IPS DF 6.9 (cell line): ENCODE measurements around the gene JAG2.

Experiments used
- DNase-seq: peaks from one replicate; pipeline ENCODE4 v3.0.0-alpha.2; 2013; ENCODE audit warnings: low read depth, low spot score
- H3K27ac ChIP-seq: one replicate; pipeline ENCODE4 v1.5.1; 2013; ENCODE audit warnings: low read length, control low read depth
- H3K27me3 ChIP-seq: 2 replicates; pipeline ENCODE4 v1.6.1; 2013; ENCODE audit warnings: mild to moderate bottlenecking, low read length; ENCODE audit not compliant: control insufficient read depth, insufficient read depth
- H3K36me3 ChIP-seq: 2 replicates; pipeline ENCODE4 v1.6.1; 2013; ENCODE audit warnings: low read length; ENCODE audit not compliant: control insufficient read depth, insufficient read depth
- H3K4me1 ChIP-seq: 2 replicates; pipeline ENCODE4 v1.6.1; 2013; ENCODE audit warnings: low read length; ENCODE audit not compliant: control insufficient read depth, insufficient read depth
- H3K4me3 ChIP-seq: 2 replicates; pipeline ENCODE4 v1.5.1; 2013; ENCODE audit warnings: mild to moderate bottlenecking, low read length
- H3K9me3 ChIP-seq: 2 replicates; pipeline ENCODE4 v1.6.1; 2013; ENCODE audit warnings: low read length, inconsistent platforms; ENCODE audit not compliant: control insufficient read depth, insufficient read depth
- WGBS: extraction: QIAGEN DNeasy Blood & Tissue Kit; methylation state at CpG from one replicate; pipeline ENCODE4 v1.1.7; 2013; ENCODE audit warnings: mixed read lengths, missing lambda C conversion rate; ENCODE audit not compliant: insufficient read length, insufficient coverage; 5-methylcytosine and 5-hydroxymethylcytosine counted together

The JAG2 gene

DNA sequence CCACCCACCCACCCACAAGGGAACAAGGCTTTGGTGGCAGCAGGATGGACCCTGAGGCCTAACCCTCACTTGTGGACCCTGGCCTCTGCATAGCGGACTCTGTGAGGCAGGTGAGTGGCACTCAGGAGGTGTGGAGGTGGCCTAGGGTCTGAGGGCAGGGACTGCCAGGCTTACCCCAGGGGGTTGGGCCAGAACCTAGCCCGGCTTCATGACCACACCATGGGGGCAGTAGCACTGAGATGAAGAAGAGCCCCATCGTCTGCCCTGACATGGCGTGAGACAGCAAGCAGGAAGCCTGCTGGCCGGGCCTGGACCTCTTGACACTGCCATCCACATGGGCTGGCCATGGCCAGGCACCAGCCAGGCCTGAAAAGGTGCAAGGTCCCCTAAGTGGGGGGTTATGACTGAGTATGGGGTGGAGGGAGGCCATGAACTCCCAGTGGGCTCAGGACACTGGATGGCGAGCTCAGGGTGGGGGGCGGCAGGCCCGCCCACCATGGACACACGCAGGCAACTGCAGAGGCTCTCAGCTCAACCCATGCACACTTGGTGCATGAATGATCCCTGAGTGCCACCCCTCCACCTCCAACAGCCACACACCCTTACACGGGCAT lies 29.3 kb downstream of the JAG2 start:
- Histone ChIP-seq H3K36me3 (no peaks in the 10 kb centered on the region; the same call in 1 of the 2 replicates), H3K27ac (no peak overlapping the region), H3K9me3 (no peaks in the 10 kb centered on the region), H3K4me3 (no peak overlapping the region), H3K27me3 (no peaks in the 10 kb centered on the region), H3K4me1 (no peaks in the 10 kb centered on the region; the same call in 1 of the 2 replicates)
- DNase-seq: no peak
- WGBS: no CpG with 5 or more reads among the region's 10 CpGs

DNA sequence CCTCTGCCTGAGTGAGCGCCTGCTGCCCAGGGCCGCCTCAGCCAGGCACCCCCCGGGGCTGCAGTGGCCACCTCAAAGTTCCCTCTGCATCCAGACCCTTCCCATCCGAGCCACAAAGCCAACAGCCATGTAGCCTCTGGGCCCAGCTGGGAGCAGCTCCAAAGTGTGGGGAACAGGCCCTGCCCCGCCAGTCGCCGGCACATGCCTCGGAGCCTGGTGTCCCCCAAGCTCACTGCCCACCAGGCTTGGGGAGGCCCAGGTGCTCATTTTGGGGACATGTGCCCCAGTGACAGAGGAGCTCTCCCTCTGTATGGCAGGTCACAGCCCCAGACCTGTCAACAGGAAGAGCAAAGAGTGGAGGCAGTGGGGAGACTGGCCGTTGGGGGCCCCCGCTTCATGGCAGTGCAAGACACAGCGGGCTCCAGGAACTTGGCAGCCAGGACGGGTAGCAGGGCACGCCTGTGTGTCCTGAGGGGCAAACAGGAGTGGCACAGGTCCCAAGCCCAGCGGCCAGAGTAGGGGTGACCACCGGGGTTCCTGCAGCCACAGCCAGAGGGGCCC lies 29.9 kb downstream of the JAG2 start:
- H3K27ac ChIP-seq: no peak overlapping the region
- WGBS: no CpG with 5 or more reads among the region's 15 CpGs

DNA sequence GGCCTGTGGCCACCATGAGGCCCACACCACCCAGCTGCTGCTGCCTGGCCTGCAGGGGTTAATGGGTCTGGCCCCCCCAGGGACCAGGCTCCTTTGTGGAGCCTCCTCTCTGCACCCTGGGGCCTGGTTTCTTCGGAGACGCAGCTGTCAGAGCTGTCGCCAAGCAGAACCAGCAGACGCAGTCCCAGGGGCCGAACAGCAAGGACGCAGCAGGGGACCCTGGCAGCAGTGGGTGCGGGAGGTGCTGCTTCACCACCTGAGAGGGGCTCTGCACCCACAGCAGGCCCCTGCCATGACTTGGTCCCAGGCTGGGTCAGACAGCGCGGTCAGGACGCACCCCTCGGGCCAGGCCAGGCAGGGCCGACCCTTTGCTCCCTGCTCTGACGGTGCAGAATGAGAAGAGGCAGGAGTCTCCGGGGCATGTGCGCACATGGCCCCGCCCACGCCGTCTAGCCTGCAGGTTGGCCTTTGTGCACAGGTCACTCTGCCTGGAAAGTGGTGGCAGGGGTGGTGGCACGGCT lies 30.5 kb downstream of the JAG2 start:
- Histone ChIP-seq H3K27me3 (no peaks in the 10 kb centered on the region), H3K36me3 (no peaks in the 10 kb centered on the region; the same call in 1 of the 2 replicates), H3K4me1 (no peaks in the 10 kb centered on the region; the same call in 1 of the 2 replicates), H3K9me3 (no peaks in the 10 kb centered on the region), H3K27ac (no peak overlapping the region), H3K4me3 (no peak overlapping the region)
- no peak for DNase-seq
- no CpG with 5 or more reads among the region's 19 CpGs for WGBS

More for the DNA sequence above, 29.9 kb downstream of the JAG2 start:
- Histone ChIP-seq H3K27me3 (no peaks in the 10 kb centered on the region), H3K36me3 (no peaks in the 10 kb centered on the region; the same call in 1 of the 2 replicates), H3K4me1 (no peaks in the 10 kb centered on the region; the same call in 1 of the 2 replicates), H3K4me3 (no peak overlapping the region), H3K9me3 (no peaks in the 10 kb centered on the region)
- DNase-seq: no peak

DNA sequence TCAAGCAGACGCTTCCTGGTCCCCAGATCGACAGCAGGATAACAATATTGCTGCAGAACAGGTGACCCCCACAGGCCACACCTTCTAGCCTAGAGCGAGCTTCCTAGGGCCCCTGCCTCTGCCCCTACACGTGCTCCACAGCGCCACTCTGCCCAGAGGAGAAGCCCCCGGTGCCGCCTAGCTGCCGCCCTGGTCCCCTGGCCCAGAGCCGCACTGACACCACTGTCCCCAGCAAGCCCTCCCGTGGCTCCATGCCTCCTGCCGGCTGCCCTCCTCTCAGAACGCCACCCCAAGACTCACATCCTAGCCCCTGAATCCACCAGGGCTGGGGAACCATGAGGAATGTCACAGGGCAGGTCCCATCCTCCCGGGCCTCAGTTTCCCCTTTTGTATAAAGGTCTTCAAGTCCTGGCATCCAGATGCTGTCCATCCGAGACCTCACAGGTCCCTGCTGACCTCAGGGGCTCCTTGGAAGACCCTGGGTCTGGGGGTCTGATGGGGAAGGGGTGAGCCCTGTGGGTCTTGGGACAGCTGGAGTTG lies 31.0 kb downstream of the JAG2 start:
- no peaks in the 10 kb centered on the region for H3K9me3 ChIP-seq
- no peak overlapping the region for H3K27ac ChIP-seq
- no peaks in the 10 kb centered on the region for H3K27me3 ChIP-seq
- no peak for DNase-seq
- H3K4me1 ChIP-seq: no peaks in the 10 kb centered on the region; the same call in 1 of the 2 replicates
- WGBS: no CpG with 5 or more reads among the region's 14 CpGs
- H3K36me3 ChIP-seq: no peaks in the 10 kb centered on the region; the same call in 1 of the 2 replicates
- H3K4me3 ChIP-seq: no peak overlapping the region

DNA sequence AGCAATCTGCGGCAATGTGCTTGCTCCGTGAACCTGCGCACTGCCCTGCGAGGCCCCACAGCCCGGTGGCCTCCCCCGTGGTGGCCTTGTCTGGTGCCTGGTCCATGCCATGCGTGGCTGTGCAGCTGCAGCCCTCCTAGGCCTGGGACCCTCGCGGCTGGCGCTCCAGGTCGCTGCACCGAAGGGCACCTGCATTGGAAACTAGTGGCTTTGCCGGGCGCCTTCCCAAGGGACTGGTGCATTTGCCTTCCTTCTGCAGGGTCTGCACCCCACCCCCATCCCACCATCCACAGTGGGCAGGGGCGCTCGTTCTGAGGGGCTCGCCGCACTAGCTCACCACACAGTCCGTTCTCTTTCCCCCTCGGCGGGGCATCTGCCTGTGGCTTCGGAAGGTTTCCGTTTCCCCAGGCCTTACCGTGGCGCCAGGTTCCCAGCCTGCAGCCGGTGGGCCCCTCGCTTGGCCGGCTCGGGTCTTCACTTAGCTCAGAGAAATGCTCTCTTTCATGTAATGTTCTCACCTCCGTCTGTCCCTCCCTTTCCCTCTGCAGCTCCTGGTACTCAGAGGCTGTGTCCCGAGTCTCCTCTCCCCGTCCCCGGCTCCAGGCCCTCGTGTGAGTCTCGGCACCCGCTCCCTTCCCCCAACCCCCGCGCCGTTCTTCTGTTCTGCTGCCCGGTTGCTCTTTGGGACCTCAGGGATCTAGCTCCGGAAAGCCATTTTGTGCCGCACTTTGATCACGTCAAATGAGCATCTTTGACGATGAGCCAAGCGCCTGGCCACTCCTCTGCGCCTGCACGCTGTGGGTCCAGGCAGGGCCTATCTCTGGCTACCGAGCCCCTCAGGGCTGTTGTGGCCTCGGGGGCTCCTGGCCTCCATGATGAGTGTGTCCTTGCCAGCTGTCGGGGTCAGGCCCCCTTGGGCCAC lies 31.9 kb downstream of the JAG2 start:
- H3K36me3 ChIP-seq: no peaks in the 10 kb centered on the region; the same call in 1 of the 2 replicates
- no peak overlapping the region for H3K27ac ChIP-seq
- H3K27me3 ChIP-seq: no peaks in the 10 kb centered on the region
- no CpG with 5 or more reads among the region's 50 CpGs for WGBS
- no peak overlapping the region for H3K4me3 ChIP-seq
- no peaks in the 10 kb centered on the region for H3K4me1 ChIP-seq
- H3K9me3 ChIP-seq: no peaks in the 10 kb centered on the region
- DNase-seq: no peak

DNA sequence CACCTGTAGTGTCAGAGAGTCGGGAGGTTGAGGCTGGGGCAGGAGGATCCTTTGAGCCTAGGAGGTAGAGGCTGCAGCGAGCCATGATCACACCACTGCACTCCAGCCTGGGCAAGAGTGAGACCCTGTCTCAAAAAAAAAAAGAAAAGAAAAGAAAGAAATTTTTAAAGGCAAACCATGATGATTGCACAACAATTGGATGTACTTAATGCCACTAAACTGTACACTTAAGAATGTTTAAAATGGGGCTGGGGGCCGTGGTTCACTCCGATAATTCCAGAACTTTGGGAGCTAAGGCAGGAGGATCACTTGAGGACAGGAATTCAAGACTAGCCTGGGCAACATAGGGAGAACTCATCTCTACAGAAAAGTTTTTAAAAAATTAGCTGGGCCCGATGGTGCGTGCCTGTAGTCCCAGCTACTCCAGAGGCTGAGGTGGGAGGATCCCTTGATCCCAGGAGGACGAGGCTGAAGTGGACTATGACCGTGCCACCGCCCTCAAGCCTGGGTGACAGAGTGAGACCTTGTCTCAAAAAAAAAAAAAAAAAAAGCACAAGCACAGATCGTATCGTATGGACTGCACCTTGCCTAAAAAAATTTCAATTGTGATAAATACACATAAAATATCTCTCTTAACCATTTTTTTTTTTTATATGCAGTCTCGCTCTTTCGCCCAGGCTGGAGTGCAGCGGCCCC lies 32.7 kb downstream of the JAG2 start:
- Histone ChIP-seq H3K4me1 (no peaks in the 10 kb centered on the region), H3K27me3 (no peaks in the 10 kb centered on the region), H3K36me3 (no peaks in the 10 kb centered on the region; the same call in 1 of the 2 replicates), H3K4me3 (no peak overlapping the region), H3K9me3 (no peaks in the 10 kb centered on the region), H3K27ac (no peak overlapping the region)
- no CpG with 5 or more reads among the region's 14 CpGs for WGBS
- DNase-seq: no peak

DNA sequence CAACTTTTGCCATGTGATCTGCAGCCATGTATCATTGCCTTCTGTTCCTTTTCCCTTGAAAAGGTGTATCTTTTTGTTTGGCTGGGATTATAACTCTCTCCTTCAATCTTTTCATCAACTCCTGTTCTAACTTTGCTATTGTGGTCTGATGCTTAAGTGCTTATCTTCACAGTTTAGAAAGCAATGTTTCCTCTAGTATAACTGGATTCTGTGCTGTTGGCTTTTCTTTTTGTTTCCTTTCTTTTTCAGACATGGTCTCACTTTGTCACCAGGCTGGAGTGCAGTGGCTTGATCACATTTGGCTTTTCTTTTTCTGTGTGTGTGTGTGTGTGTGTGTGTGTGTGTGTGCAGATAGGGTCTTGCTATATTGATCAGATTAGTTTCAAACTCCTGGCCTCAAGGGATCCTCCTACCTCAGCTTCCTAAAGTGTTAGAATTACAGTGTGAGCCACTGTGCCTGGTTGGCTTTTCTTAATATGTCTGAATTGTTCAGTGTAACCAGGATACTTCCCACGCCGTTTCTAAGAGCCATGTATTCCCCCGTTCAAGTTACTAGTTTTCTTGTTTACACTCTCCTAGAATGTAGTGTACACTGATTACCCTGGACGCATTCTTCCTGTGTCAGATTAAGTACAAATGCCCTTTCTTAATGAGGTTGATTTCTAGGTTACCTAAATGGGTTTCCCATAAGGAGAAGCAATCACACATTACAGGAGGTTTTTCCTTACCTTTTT lies 35.5 kb downstream of the JAG2 start:
- H3K9me3 ChIP-seq: no peaks in the 10 kb centered on the region
- no CpG with 5 or more reads among the region's 4 CpGs for WGBS
- no peak overlapping the region for H3K27ac ChIP-seq
- H3K27me3 ChIP-seq: no peaks in the 10 kb centered on the region
- H3K4me1 ChIP-seq: no peaks in the 10 kb centered on the region
- no peak overlapping the region for H3K4me3 ChIP-seq
- DNase-seq: no peak
- H3K36me3 ChIP-seq: no peaks in the 10 kb centered on the region; the same call in 1 of the 2 replicates

DNA sequence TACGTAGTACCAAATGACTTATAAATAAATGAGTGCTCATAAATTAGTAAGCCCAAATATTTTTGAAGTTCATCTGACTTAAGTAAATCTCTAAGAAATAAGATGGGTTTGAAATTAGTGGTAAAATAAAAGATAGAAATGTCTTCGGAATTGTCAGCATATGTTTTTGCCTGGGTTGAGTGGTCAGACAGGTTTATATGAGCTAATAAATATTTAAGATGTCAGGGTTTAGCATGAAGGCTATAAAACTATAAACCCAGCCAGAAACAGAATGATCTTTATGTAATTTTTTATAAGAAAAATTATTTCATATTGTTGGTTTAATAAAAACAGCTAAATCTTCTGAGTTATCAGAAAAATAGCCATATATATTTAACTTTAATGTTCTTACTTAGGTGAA lies 37.3 kb downstream of the JAG2 start:
- Histone ChIP-seq H3K27me3 (no peaks in the 10 kb centered on the region), H3K27ac (no peak overlapping the region), H3K4me1 (no peaks in the 10 kb centered on the region), H3K4me3 (no peak overlapping the region), H3K9me3 (no peaks in the 10 kb centered on the region), H3K36me3 (no peaks in the 10 kb centered on the region)
- DNase-seq: no peak
- WGBS: 100% methylated on average over 1 of the region's 2 CpGs

DNA sequence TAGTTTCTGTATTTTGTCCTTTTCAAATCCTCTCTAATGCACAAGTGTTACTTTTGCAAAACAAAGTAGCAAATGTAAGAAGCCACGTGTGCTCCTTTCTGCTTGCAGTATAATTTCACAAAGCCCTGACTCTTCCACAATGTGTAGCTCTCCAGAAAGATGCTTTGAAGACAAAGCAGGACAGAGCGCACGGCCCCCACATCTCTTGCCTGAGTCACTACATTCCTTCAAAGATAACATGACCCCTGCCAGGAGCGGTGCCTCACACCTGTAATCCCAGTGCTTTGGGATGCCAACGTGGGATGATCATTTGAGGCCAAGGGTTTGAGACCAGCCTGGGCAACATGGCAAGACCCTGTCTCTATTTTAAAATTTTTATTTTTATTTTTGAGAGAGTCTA lies 40.5 kb downstream of the JAG2 start:
- Histone ChIP-seq H3K4me3 (no peak overlapping the region), H3K36me3 (no peaks in the 10 kb centered on the region), H3K4me1 (no peaks in the 10 kb centered on the region; the same call in 1 of the 2 replicates), H3K27me3 (no peaks in the 10 kb centered on the region), H3K9me3 (no peaks in the 10 kb centered on the region), H3K27ac (no peak overlapping the region)
- DNase-seq: no peak
- WGBS: no CpG with 5 or more reads among the region's 5 CpGs
